Upper lobe of left lung (tissue), 6 donors: Measurements from ENCODE around the gene LHFPL5. TPM values are rescaled to one million over a fixed set of nuclear protein-coding genes. Genes with fewer than 3 reads are reported as not detected.

Source experiments
- total RNA-seq, 6 donors: library from RNA; depleted of rRNA in 4 of 6; stranded (reverse); fragments of >200 nt in 4 of 6; gene quantifications; one replicate each; pipeline versions ENCODE4 v1.1.0 to v1.2.1, GENCODE V29; 2016 to 2021
- donor health status: DM: no; HTN: no; CAD: no; lungs with moderate emphysema.
- donor health status: DM: no; HTN: yes; CAD: no; lungs with severe emphysema.

LHFPL5 gene
- total RNA-seq, 6 donors from 2014 or later: not detected

Other genes starting within 250 kb of the LHFPL5 start
- 100 to 1,000 TPM; 112 to 203 (median 143) TPM for gene FKBP5, start 116.4 kb upstream of the LHFPL5 start, total RNA-seq
- gene ARMC12, start 68.3 kb upstream of the LHFPL5 start, total RNA-seq: 1 to 10 TPM in 1 of 6 donors, under 1 TPM in 4, not detected in 1; 0.46 to 6.3 (median 0.74) TPM
- not detected for gene CLPSL2, start 28.8 kb upstream of the LHFPL5 start, total RNA-seq
- not detected for gene CLPSL1, start 24.3 kb upstream of the LHFPL5 start, total RNA-seq
- 1 to 10 TPM in 2 of 6 donors, not detected in 4; 3.2 to 8.0 TPM for gene CLPS, start 8.0 kb upstream of the LHFPL5 start, total RNA-seq
- 10 to 100 TPM; 24.5 to 68.5 (median 42.7) TPM for gene SRPK1, start 115.7 kb downstream of the LHFPL5 start, total RNA-seq
- gene SLC26A8, start 219.3 kb downstream of the LHFPL5 start, total RNA-seq: 1 to 10 TPM in 1 of 6 donors, under 1 TPM in 5; under 0.01 to 1.5 (median 0.80) TPM
- 10 to 100 TPM; 39.8 to 96.3 (median 70.8) TPM for gene MAPK14, start 222.5 kb downstream of the LHFPL5 start, total RNA-seq